Smooth muscle cell (in vitro differentiated cells): ENCODE data around the gene EIPR1. TPM values are rescaled to one million over a fixed set of nuclear protein-coding genes. Genes with fewer than 3 reads are reported as not detected.

ENCODE experiments used
- DNase-seq: peaks from one replicate; lab custom pipeline; 2025; ENCODE audit not compliant: unreplicated experiment; lab: John Stamatoyannopoulos, UW
- H2AFZ ChIP-seq: fragments of 200-600 bp; sonication (generic); 2 replicates; pipeline ENCODE4 v1.6.0; 2016; ENCODE audit warnings: antibody characterized with exemption, low read depth, mild to moderate bottlenecking
- H3F3A ChIP-seq: fragments of 200-600 bp; sonication (generic); 2 replicates; pipeline ENCODE4 v1.6.0; 2017; ENCODE audit warnings: antibody characterized with exemption, low read depth
- H3K27ac ChIP-seq: fragments of 200-600 bp; sonication (generic); 2 replicates; pipeline ENCODE4 v1.5.1; 2016; ENCODE audit warnings: low read depth, mild to moderate bottlenecking
- H3K27me3 ChIP-seq: fragments of 200-600 bp; sonication (generic); 2 replicates; pipeline ENCODE4 v1.6.1; 2016; ENCODE audit warnings: low read depth, mild to moderate bottlenecking
- H3K36me3 ChIP-seq: fragments of 200-600 bp; sonication (generic); 2 replicates; pipeline ENCODE4 v1.5.1; 2016; ENCODE audit warnings: low read depth
- H3K4me1 ChIP-seq: fragments of 200-600 bp; sonication (generic); 2 replicates; pipeline ENCODE4 v1.5.1; 2016; ENCODE audit warnings: low read depth
- H3K4me2 ChIP-seq: fragments of 200-600 bp; sonication (generic); 2 replicates; pipeline ENCODE4 v1.6.0; 2016; ENCODE audit warnings: mild to moderate bottlenecking
- H3K4me3 ChIP-seq: fragments of 200-600 bp; sonication (generic); 2 replicates; pipeline ENCODE4 v1.5.1; 2016; ENCODE audit warnings: mild to moderate bottlenecking
- H3K79me2 ChIP-seq: fragments of 200-600 bp; sonication (generic); 2 replicates; pipeline ENCODE4 v1.6.0; 2016; ENCODE audit warnings: low read depth, mild to moderate bottlenecking
- H3K9ac ChIP-seq: fragments of 200-600 bp; sonication (generic); 2 replicates; pipeline ENCODE4 v1.6.0; 2016; ENCODE audit warnings: low read depth
- H3K9me3 ChIP-seq: fragments of 200-600 bp; sonication (generic); replicated peaks from 2 replicates; pipeline ENCODE4 v1.5.1; 2016; ENCODE audit warnings: low read depth
- H4K20me1 ChIP-seq: fragments of 200-600 bp; sonication (generic); 2 replicates; pipeline ENCODE4 v1.6.0; 2016; ENCODE audit warnings: low read depth
- WGBS: methylation state at CpG from one replicate; pipeline ENCODE4 v1.1.7; 2016; ENCODE audit warnings: low lambda C conversion rate; 5-methylcytosine and 5-hydroxymethylcytosine counted together
- polyA plus RNA-seq: library from polyadenylated mRNA; unstranded; fragments of >200 nt; fragmentation: Nextera tagmentation; extraction: Ambion mirVana; gene quantifications from 2 replicates; pipeline ENCODE4 v1.2.1, GENCODE V29; 2016
- total RNA-seq: library from RNA; depleted of rRNA; stranded (reverse); fragments of >200 nt; gene quantifications from 2 replicates; pipeline ENCODE4 v1.2.3, GENCODE V29; 2014
- TF ChIP-seq, protein P1 (sequence below): fragments of 200-600 bp; sonication (generic); IDR thresholded peaks from 2 replicates; pipeline ENCODE4 v1.5.1; 2017; ENCODE audit warnings: borderline replicate concordance, mild to moderate bottlenecking, antibody characterized with exemption; ENCODE audit not compliant: insufficient read depth, poor library complexity, severe bottlenecking

The EIPR1 gene
- total and polyA plus RNA-seq, 2 experiments from 2014 or later, result 18.5 to 23.1 TPM

DNA sequence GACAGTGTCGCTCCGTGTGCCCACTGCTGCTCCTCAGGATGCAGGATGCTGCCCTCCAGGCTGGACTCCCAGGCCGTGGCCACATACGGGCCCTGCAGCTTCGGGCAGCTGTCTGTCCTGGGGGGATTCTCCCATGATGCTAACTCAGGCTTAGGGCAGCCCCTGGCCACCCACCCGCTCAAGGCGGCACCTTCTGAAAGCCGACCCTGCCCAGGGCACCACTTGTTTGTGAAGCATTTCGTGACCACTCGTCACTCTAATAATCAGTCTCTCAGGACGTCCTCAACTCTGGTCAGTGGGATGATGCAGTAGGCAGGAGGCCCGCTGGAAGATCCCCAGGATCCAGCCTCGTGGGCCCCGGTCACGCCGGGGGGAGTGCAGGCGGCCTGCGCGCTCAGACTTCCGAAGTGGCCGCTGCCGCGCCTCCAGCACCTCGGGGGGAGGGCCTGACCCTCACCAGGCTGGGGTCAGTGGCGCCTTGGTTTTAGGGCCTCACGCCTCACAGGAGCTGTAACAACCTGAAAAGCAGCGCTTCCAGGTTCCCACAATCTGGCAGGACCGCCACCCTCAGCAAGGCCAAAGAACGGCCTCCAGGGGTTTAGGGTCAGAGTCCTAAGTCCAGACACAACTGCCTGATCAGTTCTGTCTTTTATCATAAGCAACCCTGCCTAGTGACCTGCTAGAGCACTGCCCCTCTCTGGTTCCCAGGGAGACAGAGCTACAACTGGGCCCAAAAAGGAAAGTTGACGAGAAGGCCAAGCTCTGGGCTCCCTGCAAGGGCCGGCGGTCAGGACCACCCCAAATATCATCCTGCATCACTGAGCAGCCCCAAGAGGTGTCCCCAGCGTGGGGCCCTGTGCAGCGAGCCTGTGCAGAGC is 53.0 kb downstream of the EIPR1 start:
- Histone ChIP-seq H3K9me3 (no peaks in the 10 kb centered on the region), H3K4me1 (no peaks in the 10 kb centered on the region), H2AFZ (no peak overlapping the region), H3K9ac (no peak overlapping the region), H3K36me3 (no peaks in the 10 kb centered on the region), H3F3A (no peaks in the 10 kb centered on the region), H3K4me3 (no peak overlapping the region), H3K4me2 (no peak overlapping the region), H3K27ac (no peak overlapping the region), H3K27me3 (no peaks in the 10 kb centered on the region), H4K20me1 (peaks cover 23% of the 10 kb centered on the region), H3K79me2 (no peaks in the 10 kb centered on the region)
- TF ChIP-seq, protein P1, sequence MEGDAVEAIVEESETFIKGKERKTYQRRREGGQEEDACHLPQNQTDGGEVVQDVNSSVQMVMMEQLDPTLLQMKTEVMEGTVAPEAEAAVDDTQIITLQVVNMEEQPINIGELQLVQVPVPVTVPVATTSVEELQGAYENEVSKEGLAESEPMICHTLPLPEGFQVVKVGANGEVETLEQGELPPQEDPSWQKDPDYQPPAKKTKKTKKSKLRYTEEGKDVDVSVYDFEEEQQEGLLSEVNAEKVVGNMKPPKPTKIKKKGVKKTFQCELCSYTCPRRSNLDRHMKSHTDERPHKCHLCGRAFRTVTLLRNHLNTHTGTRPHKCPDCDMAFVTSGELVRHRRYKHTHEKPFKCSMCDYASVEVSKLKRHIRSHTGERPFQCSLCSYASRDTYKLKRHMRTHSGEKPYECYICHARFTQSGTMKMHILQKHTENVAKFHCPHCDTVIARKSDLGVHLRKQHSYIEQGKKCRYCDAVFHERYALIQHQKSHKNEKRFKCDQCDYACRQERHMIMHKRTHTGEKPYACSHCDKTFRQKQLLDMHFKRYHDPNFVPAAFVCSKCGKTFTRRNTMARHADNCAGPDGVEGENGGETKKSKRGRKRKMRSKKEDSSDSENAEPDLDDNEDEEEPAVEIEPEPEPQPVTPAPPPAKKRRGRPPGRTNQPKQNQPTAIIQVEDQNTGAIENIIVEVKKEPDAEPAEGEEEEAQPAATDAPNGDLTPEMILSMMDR, result no peak
- no peak for DNase-seq
- 97% methylated on average over 28 of the region's 34 CpGs for WGBS

DNA sequence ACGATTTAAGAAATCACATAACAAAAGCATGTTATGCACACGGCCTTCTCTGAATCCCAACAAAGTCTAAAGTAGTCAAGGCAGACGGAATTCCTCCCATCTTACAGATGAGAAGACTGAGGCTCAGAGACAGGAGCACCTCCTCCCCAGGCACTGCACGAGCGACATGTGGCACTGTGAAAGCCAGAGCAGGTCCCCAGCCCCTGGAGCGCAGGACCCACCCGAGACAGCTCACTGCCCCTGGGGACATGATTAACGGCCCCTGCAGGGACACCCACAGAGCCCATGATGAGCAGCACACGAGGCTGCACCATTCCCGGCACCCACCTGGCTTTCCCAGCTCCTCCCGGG is 53.6 kb downstream of the EIPR1 start:
- Histone ChIP-seq H3K27ac (no peak overlapping the region), H3K9ac (no peak overlapping the region), H3K79me2 (no peaks in the 10 kb centered on the region), H3K27me3 (no peaks in the 10 kb centered on the region), H4K20me1 (peaks cover 30% of the 10 kb centered on the region), H3K36me3 (no peaks in the 10 kb centered on the region), H3F3A (no peaks in the 10 kb centered on the region), H2AFZ (no peak overlapping the region), H3K9me3 (no peaks in the 10 kb centered on the region), H3K4me3 (no peak overlapping the region), H3K4me1 (no peaks in the 10 kb centered on the region), H3K4me2 (no peak overlapping the region)
- TF ChIP-seq, protein P1, result no peak
- WGBS, result 95% methylated on average over 11 of the region's 11 CpGs
- no peak for DNase-seq

DNA sequence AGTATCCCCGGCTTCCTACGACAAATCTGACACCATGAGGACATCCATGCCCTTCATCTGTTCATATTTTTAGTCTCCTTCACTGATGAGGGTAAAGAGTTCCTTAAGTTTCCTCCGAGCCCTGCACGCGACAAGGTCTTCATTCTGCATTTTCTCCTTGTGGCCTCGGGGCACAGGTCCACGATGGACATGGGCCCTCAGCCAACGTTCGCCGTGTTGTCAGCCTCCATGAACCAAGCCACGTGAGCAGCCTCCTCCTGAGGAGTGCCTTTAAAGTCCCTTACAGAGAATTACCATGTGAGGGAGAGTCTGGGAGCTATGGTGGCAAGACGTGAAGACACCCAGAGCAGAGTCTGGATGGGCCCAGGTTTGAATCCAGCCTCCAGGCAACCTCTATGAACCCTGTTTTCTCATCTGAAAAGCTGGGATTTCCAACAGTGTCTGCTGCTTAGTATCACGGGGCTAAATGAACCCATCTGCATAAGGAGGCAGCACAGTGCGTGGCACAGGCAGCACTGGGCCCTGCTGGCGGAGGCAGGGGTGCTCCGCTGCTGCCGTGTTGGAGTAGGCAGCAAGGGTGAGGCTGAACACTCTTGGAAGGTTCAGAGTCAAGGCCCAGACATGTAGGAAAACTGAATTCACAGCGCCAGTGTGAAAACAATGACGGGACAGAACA is 54.1 kb downstream of the EIPR1 start:
- Histone ChIP-seq H3K4me1 (no peaks in the 10 kb centered on the region), H3K36me3 (no peaks in the 10 kb centered on the region), H3F3A (no peaks in the 10 kb centered on the region), H3K27me3 (no peaks in the 10 kb centered on the region), H3K79me2 (no peaks in the 10 kb centered on the region), H3K4me2 (no peak overlapping the region), H3K9ac (no peak overlapping the region), H3K4me3 (no peak overlapping the region), H4K20me1 (peaks cover 35% of the 10 kb centered on the region), H2AFZ (no peak overlapping the region), H3K9me3 (no peaks in the 10 kb centered on the region), H3K27ac (no peak overlapping the region)
- WGBS, result 96% methylated on average over 19 of the region's 19 CpGs
- no peak for DNase-seq
- TF ChIP-seq, protein P1, result no peak
